Measurements from ENCODE around the gene GSK3B.

DNA sequence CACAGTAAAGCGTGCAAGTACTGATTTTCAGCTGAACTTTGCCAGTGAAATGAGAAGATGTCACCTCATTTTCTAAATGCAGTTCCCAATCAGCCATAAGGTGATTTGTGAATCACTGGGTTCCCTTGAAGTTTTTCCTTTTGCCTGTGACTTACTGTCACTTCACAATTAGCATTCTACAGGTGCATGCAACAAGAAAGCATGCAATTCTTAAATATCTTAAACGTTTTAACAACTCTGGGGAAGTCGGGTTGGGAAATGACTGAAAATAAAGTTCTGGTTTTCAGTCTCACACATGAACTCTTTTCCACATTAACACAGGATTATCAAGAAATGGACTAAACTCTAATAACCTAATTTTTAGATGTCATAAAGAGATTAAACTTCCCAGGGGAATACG is 5.2 kb downstream of the GSK3B start:
- TF ChIP-seq EZH2 (IDR thresholded peaks at IDR 0.05; ENCODE audit: insufficient read depth, poor library complexity, severe bottlenecking), result no peak
- TF ChIP-seq EZH2phosphoT487 (IDR thresholded peaks at IDR 0.05; ENCODE audit: insufficient read depth, low read depth), result no peak
